HCT116 (cell line): ENCODE results near the gene AMBRA1. TPM values are rescaled to one million over a fixed set of nuclear protein-coding genes. Genes with fewer than 3 reads are reported as not detected.

ENCODE experiments used
- ATAC-seq: fragments of 200-7000 bp; cut with Tn5 transposase; 2 replicates; pipeline ENCODE4 v1.9.1; 2020; ENCODE audit warnings: mild to moderate bottlenecking, moderate library complexity
- BruUV-seq: library from RNA; stranded (reverse); fragments of 400-500 nt; replicated peaks from 2 replicates; lab custom pipeline; 2021; lab: Mats Ljungman, UMichigan
- CTCF ChIA-PET: fragments of 300-600 bp; sonication (Branson Sonifier 250); formaldehyde crosslinking; loops from one replicate; lab custom pipeline; 2021; ENCODE audit warnings: antibody characterized with exemption; lab: Charles Lee
- POLR2A ChIA-PET: fragments of 300-600, 350-600 bp; sonication (Branson Sonifier 250); formaldehyde crosslinking; loops from one replicate; lab custom pipeline; 2021; ENCODE audit warnings: antibody characterized with exemption; lab: Charles Lee
- RAD21 ChIA-PET, 2 experiments: fragments of 300-600 bp; sonication (Branson Sonifier 250); formaldehyde crosslinking; loops; one replicate each; lab custom pipeline; 2023; ENCODE audit warnings: low total read pairs in 2 of 2; ENCODE audit not compliant: uncharacterized antibody in 2 of 2, unreplicated experiment in 2 of 2, low non-redundant PET in 1 of 2; lab: Charles Lee
- DNase-seq: peaks from one replicate; pipeline ENCODE4 v3.0.0-alpha.2; 2010; ENCODE audit warnings: low read depth, low spot score
- H2AFZ ChIP-seq: fragments of 200-600 bp; shearing (Covaris generic), sonication (generic); 2 replicates; pipeline ENCODE4 v1.6.1; 2017; ENCODE audit warnings: low read depth, mixed run types, mixed read lengths, antibody characterized with exemption, low read length; ENCODE audit not compliant: poor library complexity, severe bottlenecking
- H3K27ac ChIP-seq: 2 replicates; pipeline ENCODE4 v1.5.1; 2012; ENCODE audit warnings: low read depth, low read length
- H3K27me3 ChIP-seq: fragments of 200-600 bp; sonication (generic); 2 replicates; pipeline ENCODE4 v1.6.1; 2016; ENCODE audit warnings: mixed run types, low read length, mixed read lengths; ENCODE audit not compliant: insufficient read depth
- H3K36me3 ChIP-seq, 2 experiments: fragments of 200-500 bp in 1 of 2; fragments of 200-600 bp in 1 of 2; sonication (Bioruptor generic) in 1 of 2; sonication (generic) in 1 of 2; 2 replicates each; pipeline versions ENCODE4 v1.5.1 to v1.6.1; 2014 to 2016; ENCODE audit warnings: low read length in 2 of 2, inconsistent platforms in 1 of 2, mixed read lengths in 1 of 2, mixed run types in 1 of 2; ENCODE audit not compliant: insufficient read depth in 2 of 2, control insufficient read depth in 1 of 2
- H3K4me1 ChIP-seq, 2 experiments: fragments of 200-600 bp in 1 of 2; sonication (generic) in 1 of 2; 2 replicates each; pipeline versions ENCODE4 v1.5.1 to v1.6.1; 2012 to 2017; ENCODE audit warnings: low read length in 2 of 2, inconsistent platforms in 1 of 2, mild to moderate bottlenecking in 1 of 2, mixed read lengths in 1 of 2, mixed run types in 1 of 2, moderate library complexity in 1 of 2; ENCODE audit not compliant: insufficient read depth in 2 of 2, control insufficient read depth in 1 of 2
- H3K4me2 ChIP-seq: fragments of 200-600 bp; sonication (generic); 2 replicates; pipeline ENCODE4 v1.6.1; 2017; ENCODE audit warnings: mixed run types, low read length, mixed read lengths
- H3K4me3 ChIP-seq, 2 experiments: fragments of 200-600 bp in 1 of 2; sonication (generic) in 1 of 2; replicated peaks in 1 of 2; 2 replicates each; pipeline ENCODE4 v1.5.1; 2011 to 2016; ENCODE audit warnings: low read length in 2 of 2, control low read depth in 1 of 2, low read depth in 1 of 2, mild to moderate bottlenecking in 1 of 2, mixed read lengths in 1 of 2, mixed run types in 1 of 2
- H3K79me2 ChIP-seq: fragments of 200-600 bp; sonication (generic); 2 replicates; pipeline ENCODE4 v1.6.1; 2017; ENCODE audit warnings: mild to moderate bottlenecking, mixed run types, low read length, moderate library complexity, mixed read lengths; ENCODE audit not compliant: insufficient read depth
- H3K9ac ChIP-seq: fragments of 200-600 bp; sonication (generic); 2 replicates; pipeline ENCODE4 v1.6.1; 2016; ENCODE audit warnings: low read length, mixed read lengths
- H3K9me2 ChIP-seq: fragments of 200-600 bp; sonication (generic), shearing (Covaris generic); 2 replicates; pipeline ENCODE4 v1.6.1; 2017; ENCODE audit warnings: mixed run types, mild to moderate bottlenecking, moderate library complexity; ENCODE audit not compliant: insufficient read depth
- H3K9me3 ChIP-seq, 2 experiments: fragments of 200-500 bp in 1 of 2; fragments of 200-600 bp in 1 of 2; sonication (Bioruptor generic) in 1 of 2; sonication (generic) in 1 of 2; 2 replicates each; pipeline ENCODE4 v1.6.1; 2014 to 2017; ENCODE audit warnings: low read length in 2 of 2, mixed read lengths in 2 of 2, inconsistent platforms in 1 of 2, low read depth in 1 of 2, mild to moderate bottlenecking in 1 of 2, mixed run types in 1 of 2, moderate library complexity in 1 of 2; ENCODE audit not compliant: control insufficient read depth in 1 of 2, insufficient read depth in 1 of 2
- H4K20me1 ChIP-seq: fragments of 200-600 bp; sonication (generic), shearing (Covaris generic); 2 replicates; pipeline ENCODE4 v1.6.1; 2017; ENCODE audit warnings: mixed run types, mild to moderate bottlenecking, moderate library complexity; ENCODE audit not compliant: insufficient read depth
- YY1 ChIP-seq: IDR thresholded peaks from 2 replicates; pipeline ENCODE4 v1.6.1; 2011; ENCODE audit warnings: low read length, low read depth, moderate library complexity, mild to moderate bottlenecking; ENCODE audit not compliant: insufficient replicate concordance; ENCODE audit errors: extremely low read depth
- ZNF274 ChIP-seq: fragments of 200-500 bp; sonication (Bioruptor generic); IDR thresholded peaks from 2 replicates; pipeline ENCODE4 v1.6.1; 2014; ENCODE audit warnings: mild to moderate bottlenecking, low read depth, low read length, inconsistent platforms
- intact Hi-C: fragments of 100-400 bp; cut with micrococcal nuclease; formaldehyde crosslinking; loops from 2 replicates; pipeline ENCODE4 v1.10.0; 2022
- total RNA-seq: library from RNA; stranded (reverse); gene quantifications from one replicate; pipeline ENCODE4 v1.2.1, GENCODE V29; 2021; ENCODE audit not compliant: unreplicated experiment
- TF ChIP-seq, protein P1 (sequence below): IDR thresholded peaks from 2 replicates; pipeline ENCODE4 v1.6.1; 2012; ENCODE audit warnings: low read depth
- TF ChIP-seq, protein P2 (sequence below): IDR thresholded peaks from 2 replicates; pipeline ENCODE4 v1.6.1; 2012

The AMBRA1 gene
- total RNA-seq, 1 experiment from 2014 or later = 22.7 TPM

DNA sequence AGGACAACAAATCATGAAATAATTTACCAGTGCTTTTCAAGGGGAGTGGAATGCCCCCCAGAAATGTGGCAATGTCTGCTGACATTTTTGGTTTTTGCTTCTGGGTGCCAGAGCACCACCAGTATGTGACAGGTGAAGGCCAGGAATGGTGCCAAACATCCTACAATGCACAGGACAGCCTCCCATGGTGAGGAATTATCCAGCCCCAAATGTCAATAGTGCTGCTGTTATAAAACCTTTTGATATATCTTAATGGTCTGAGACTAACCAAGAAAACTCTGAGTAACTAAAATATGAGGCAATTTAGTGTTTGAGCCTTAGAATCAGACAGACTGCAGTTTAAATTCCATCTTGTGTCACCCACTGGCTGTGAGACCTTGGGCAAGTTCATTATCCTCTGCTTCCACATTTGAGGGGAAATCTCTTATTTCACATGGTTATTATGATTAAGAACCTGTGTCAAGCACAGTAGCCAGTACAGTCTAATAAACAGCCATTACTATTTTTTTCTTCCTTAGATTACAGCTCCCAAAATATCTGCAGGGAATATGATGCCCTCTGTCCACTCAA is 69.5 kb downstream of the AMBRA1 start:
- no peaks in the 10 kb centered on the region for H3K9me2 ChIP-seq
- no peak overlapping the region for H3K4me3 ChIP-seq
- H3K36me3 ChIP-seq = no peaks in the 10 kb centered on the region
- intact Hi-C loops = no loop called here
- no peak overlapping the region for H3K4me2 ChIP-seq
- H3K27ac ChIP-seq = no peak overlapping the region
- no peak overlapping the region for H2AFZ ChIP-seq
- peaks cover 19 to 26% of the 10 kb centered on the region in 2 experiments for H3K4me1 ChIP-seq
- H3K9ac ChIP-seq = no peak overlapping the region
- DNase-seq (no peak), ATAC-seq (no peak)
- BruUV-seq = no TSS peak
- H3K79me2 ChIP-seq = peaks cover 82% of the 10 kb centered on the region
- peaks cover 4% of the 10 kb centered on the region; the same call in 1 of the 2 replicates for H4K20me1 ChIP-seq
- ChIA-PET CTCF (no interaction called here), RAD21 (no interaction called here), POLR2A (no interaction called here)
- TF ChIP-seq YY1 (no peak), ZNF274 (no peak)
- TF ChIP-seq, protein P1, sequence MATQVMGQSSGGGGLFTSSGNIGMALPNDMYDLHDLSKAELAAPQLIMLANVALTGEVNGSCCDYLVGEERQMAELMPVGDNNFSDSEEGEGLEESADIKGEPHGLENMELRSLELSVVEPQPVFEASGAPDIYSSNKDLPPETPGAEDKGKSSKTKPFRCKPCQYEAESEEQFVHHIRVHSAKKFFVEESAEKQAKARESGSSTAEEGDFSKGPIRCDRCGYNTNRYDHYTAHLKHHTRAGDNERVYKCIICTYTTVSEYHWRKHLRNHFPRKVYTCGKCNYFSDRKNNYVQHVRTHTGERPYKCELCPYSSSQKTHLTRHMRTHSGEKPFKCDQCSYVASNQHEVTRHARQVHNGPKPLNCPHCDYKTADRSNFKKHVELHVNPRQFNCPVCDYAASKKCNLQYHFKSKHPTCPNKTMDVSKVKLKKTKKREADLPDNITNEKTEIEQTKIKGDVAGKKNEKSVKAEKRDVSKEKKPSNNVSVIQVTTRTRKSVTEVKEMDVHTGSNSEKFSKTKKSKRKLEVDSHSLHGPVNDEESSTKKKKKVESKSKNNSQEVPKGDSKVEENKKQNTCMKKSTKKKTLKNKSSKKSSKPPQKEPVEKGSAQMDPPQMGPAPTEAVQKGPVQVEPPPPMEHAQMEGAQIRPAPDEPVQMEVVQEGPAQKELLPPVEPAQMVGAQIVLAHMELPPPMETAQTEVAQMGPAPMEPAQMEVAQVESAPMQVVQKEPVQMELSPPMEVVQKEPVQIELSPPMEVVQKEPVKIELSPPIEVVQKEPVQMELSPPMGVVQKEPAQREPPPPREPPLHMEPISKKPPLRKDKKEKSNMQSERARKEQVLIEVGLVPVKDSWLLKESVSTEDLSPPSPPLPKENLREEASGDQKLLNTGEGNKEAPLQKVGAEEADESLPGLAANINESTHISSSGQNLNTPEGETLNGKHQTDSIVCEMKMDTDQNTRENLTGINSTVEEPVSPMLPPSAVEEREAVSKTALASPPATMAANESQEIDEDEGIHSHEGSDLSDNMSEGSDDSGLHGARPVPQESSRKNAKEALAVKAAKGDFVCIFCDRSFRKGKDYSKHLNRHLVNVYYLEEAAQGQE = no peak
- TF ChIP-seq, protein P2, sequence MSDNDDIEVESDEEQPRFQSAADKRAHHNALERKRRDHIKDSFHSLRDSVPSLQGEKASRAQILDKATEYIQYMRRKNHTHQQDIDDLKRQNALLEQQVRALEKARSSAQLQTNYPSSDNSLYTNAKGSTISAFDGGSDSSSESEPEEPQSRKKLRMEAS = no peak
- no peaks in the 10 kb centered on the region for H3K9me3 ChIP-seq
- no peaks in the 10 kb centered on the region for H3K27me3 ChIP-seq
